DMS79 treated with DMSO at 0.1 percent for 48 hours (cell line): ENCODE results near the gene SPTSSB.

ENCODE experiments used
- DNase-seq: peaks from one replicate; lab custom pipeline; 2025; lab: John Stamatoyannopoulos, UW

Gene SPTSSB

GRCh38 chr3:161339517-161340500 lies 31.5 kb downstream of the SPTSSB start:
- DNase-seq: no peak

- no peak for DNase-seq
These were observed 34.0 kb downstream of the SPTSSB start for GRCh38 chr3:161337311-161337710.

- no peak for DNase-seq
These were observed 34.7 kb downstream of the SPTSSB start for GRCh38 chr3:161336661-161337060.

GRCh38 chr3:161333696-161334095 lies 37.6 kb downstream of the SPTSSB start:
- DNase-seq: no peak

- no peak for DNase-seq
These were observed 38.5 kb downstream of the SPTSSB start for GRCh38 chr3:161332792-161333191.

GRCh38 chr3:161325059-161325458 lies 46.3 kb downstream of the SPTSSB start:
- DNase-seq: no peak

- DNase-seq: no peak
These were observed 47.2 kb downstream of the SPTSSB start for GRCh38 chr3:161323926-161324621.

- no peak for DNase-seq
These were observed 48.3 kb downstream of the SPTSSB start for GRCh38 chr3:161322781-161323568.

- DNase-seq: no peak
These were observed 50.5 kb downstream of the SPTSSB start for GRCh38 chr3:161320837-161321236.

- no peak for DNase-seq
These were observed 51.5 kb downstream of the SPTSSB start for GRCh38 chr3:161319867-161320266.

GRCh38 chr3:161317077-161317476 lies 54.2 kb downstream of the SPTSSB start:
- no peak for DNase-seq

- DNase-seq: no peak
These were observed 55.2 kb downstream of the SPTSSB start for GRCh38 chr3:161316006-161316689.

GRCh38 chr3:161314836-161315395 lies 56.4 kb downstream of the SPTSSB start:
- no peak for DNase-seq

GRCh38 chr3:161310649-161311423 lies 60.5 kb downstream of the SPTSSB start:
- no peak for DNase-seq

- no peak for DNase-seq
These were observed 66.0 kb downstream of the SPTSSB start for GRCh38 chr3:161305095-161305991.

GRCh38 chr3:161296814-161297213 lies 74.5 kb downstream of the SPTSSB start:
- DNase-seq: no peak

- peak; percentile 6 for DNase-seq
These were observed 76.0 kb downstream of the SPTSSB start for GRCh38 chr3:161295325-161295724.
